ENCODE measurements around the gene CFAP119. TPM values are rescaled to one million over a fixed set of nuclear protein-coding genes. Genes with fewer than 3 reads are reported as not detected.

The CFAP119 gene
- polyA plus RNA-seq, 3 donors, result 2.4 to 25.3 (median 3.5) TPM

DNA sequence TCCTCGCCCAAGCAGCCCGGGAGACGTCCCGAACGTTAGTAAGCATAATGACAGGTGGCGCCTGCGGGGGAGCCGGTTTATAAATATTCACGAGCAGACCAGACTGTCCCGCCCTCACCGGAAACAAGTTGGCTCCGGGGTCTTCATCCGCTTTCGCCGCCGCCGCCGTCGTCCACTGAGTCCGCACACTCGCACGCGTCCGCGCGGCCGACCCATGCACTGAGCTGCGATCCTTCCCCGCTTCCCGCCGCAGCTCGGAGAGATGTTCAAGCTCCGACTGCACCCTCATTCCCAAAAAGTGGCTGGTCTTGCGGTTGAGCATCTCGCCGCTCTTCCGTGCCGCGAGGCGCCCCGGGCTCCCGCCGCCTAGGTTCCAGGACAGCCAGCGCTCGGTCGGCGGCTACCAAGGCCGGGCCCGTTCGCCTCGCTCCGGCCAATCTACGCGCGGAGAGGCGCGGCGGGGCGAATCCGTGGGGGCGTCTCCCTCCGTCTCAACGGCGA lies 385 bp downstream of the CFAP119 start:
- no peaks in the 10 kb centered on the region for H3K9me3 Mint-ChIP-seq
- DNase-seq, result peak in 1 of 3 donors; percentile 14
- Histone ChIP-seq H3K27me3 (ENCODE audit: control insufficient read depth in 2 of 2, insufficient read depth in 2 of 2, low read length in 2 of 2) (no peaks in the 10 kb centered on the region), H3K79me2 (ENCODE audit: insufficient read depth, low read length) (peaks cover 66% of the 10 kb centered on the region), H3K4me1 (ENCODE audit: control insufficient read depth in 1 of 2, insufficient read depth in 2 of 2, low read length in 2 of 2) (peaks cover 48 to 60% of the 10 kb centered on the region in 2 donors), H4K20me1 (ENCODE audit: insufficient read depth, low read length) (peaks cover 7% of the 10 kb centered on the region), H3K4me3 (replicated peaks in 1 of 3; ENCODE audit: low read depth in 2 of 3, low read length in 3 of 3) (peak overlapping the region; percentile 73 to 96 (median 94)), H3K9ac (ENCODE audit: insufficient read depth, low read length, poor library complexity, severe bottlenecking) (peak overlapping the region; percentile 59), H2AFZ (ENCODE audit: insufficient read depth, low read depth, low read length, poor library complexity, severe bottlenecking) (peak overlapping the region; percentile 90), H3K9me3 (replicated peaks in 1 of 2; ENCODE audit: control insufficient read depth in 1 of 2, insufficient read depth in 1 of 2, low read length in 2 of 2) (no peaks in the 10 kb centered on the region), H3K4me2 (replicated peaks; ENCODE audit: extremely low read depth, low read length, poor library complexity, severe bottlenecking) (peak overlapping the region; percentile 96), H3K27ac (ENCODE audit: low read depth in 1 of 2, low read length in 2 of 2) (peak overlapping the region; percentile 31 to 98), H3K36me3 (replicated peaks in 1 of 2; ENCODE audit: control insufficient read depth in 1 of 2, insufficient read depth in 2 of 2, low read length in 2 of 2) (peaks cover 44 to 51% of the 10 kb centered on the region in 2 donors)
- H3K27me3 Mint-ChIP-seq (ENCODE audit: low read depth in 3 of 3), result peaks cover 0 to 6% (median 0%) of the 10 kb centered on the region in 3 donors
- TF ChIP-seq, protein P1, sequence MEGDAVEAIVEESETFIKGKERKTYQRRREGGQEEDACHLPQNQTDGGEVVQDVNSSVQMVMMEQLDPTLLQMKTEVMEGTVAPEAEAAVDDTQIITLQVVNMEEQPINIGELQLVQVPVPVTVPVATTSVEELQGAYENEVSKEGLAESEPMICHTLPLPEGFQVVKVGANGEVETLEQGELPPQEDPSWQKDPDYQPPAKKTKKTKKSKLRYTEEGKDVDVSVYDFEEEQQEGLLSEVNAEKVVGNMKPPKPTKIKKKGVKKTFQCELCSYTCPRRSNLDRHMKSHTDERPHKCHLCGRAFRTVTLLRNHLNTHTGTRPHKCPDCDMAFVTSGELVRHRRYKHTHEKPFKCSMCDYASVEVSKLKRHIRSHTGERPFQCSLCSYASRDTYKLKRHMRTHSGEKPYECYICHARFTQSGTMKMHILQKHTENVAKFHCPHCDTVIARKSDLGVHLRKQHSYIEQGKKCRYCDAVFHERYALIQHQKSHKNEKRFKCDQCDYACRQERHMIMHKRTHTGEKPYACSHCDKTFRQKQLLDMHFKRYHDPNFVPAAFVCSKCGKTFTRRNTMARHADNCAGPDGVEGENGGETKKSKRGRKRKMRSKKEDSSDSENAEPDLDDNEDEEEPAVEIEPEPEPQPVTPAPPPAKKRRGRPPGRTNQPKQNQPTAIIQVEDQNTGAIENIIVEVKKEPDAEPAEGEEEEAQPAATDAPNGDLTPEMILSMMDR (IDR thresholded peaks at IDR 0.05), result no peak
- intact Hi-C loops (cut with micrococcal nuclease), result loop anchor here in 1 of 2 donors (5.0 to 10.0 kb wide), 3 partner anchors 46 to 163 kb away; partner anchors contain the start of genes FBRS and FBXL19
- peak overlapping the region; percentile 11 to 98 (median 95) for H3K27ac Mint-ChIP-seq
- H3K4me1 Mint-ChIP-seq, result peaks cover 49% of the 10 kb centered on the region
- H3K4me3 Mint-ChIP-seq, result peak overlapping the region; percentile 87 to 93
- H3K36me3 Mint-ChIP-seq, result peaks cover 46 to 63% of the 10 kb centered on the region in 2 donors
- under 1% methylated on average over 64 of the region's 64 CpGs for WGBS (ENCODE audit: insufficient coverage)

DNA sequence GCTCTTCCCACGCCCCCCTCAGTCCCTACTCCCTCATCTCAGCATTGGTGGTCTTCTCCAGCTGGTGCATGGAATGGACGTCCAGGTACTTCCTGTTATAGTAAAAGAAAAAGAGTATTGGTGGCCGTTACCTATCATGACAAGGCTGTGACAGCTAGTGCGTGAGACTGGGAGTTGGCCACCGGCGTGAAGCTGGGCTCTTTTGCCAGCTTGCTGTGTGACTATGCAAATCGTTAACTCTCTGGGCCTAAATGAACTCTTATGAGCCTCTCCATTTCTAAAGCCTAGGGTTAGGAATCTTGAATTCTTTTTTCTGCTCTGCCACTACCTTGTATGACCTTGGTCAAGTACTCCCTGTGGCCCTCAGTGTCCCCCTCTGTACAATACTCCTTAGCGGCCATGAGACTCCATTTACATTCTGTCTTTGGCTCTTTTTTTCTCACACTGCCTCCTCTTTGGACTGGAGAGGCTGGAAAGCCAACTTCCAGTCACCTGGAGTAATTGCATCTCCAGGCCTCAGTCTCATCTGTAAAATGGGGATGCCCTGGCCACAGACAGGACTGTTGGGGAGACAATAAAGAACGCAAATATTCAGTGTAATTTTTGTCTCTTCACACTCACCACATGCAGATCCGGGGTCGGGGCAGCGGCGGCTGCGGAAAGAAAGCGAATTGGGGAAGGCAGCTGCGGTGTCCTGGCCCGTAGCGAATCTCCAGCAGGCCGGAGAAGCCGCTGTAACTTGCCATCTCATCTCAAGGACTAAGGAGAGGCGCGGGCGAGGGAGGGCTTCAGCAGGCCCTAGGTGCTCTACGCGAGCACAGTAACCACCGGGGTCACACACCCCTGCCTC lies 1.1 kb downstream of the CFAP119 start:
- Histone ChIP-seq H3K4me3 (replicated peaks in 1 of 3; ENCODE audit: low read depth in 2 of 3, low read length in 3 of 3) (peak overlapping the region; percentile 73 to 96 (median 94)), H3K4me1 (ENCODE audit: control insufficient read depth in 1 of 2, insufficient read depth in 2 of 2, low read length in 2 of 2) (peaks cover 48 to 60% of the 10 kb centered on the region in 2 donors), H3K27ac (ENCODE audit: low read depth in 1 of 2, low read length in 2 of 2) (peak overlapping the region; percentile 86 to 98), H2AFZ (ENCODE audit: insufficient read depth, low read depth, low read length, poor library complexity, severe bottlenecking) (peak overlapping the region; percentile 90), H3K4me2 (replicated peaks; ENCODE audit: extremely low read depth, low read length, poor library complexity, severe bottlenecking) (peak overlapping the region; percentile 96), H3K9me3 (replicated peaks in 1 of 2; ENCODE audit: control insufficient read depth in 1 of 2, insufficient read depth in 1 of 2, low read length in 2 of 2) (no peaks in the 10 kb centered on the region), H3K9ac (ENCODE audit: insufficient read depth, low read length, poor library complexity, severe bottlenecking) (peak overlapping the region; percentile 59), H4K20me1 (ENCODE audit: insufficient read depth, low read length) (peaks cover under 1% of the 10 kb centered on the region), H3K36me3 (replicated peaks in 1 of 2; ENCODE audit: control insufficient read depth in 1 of 2, insufficient read depth in 2 of 2, low read length in 2 of 2) (peaks cover 44 to 51% of the 10 kb centered on the region in 2 donors), H3K27me3 (ENCODE audit: control insufficient read depth in 2 of 2, insufficient read depth in 2 of 2, low read length in 2 of 2) (no peaks in the 10 kb centered on the region), H3K79me2 (ENCODE audit: insufficient read depth, low read length) (peaks cover 59% of the 10 kb centered on the region)
- peak in 1 of 3 donors; percentile 21 for DNase-seq
- 21% methylated on average over 22 of the region's 26 CpGs for WGBS (ENCODE audit: insufficient coverage)
- Mint-ChIP-seq H3K36me3 (peaks cover 46 to 63% of the 10 kb centered on the region in 2 donors), H3K9me3 (no peaks in the 10 kb centered on the region), H3K27ac (peak overlapping the region; percentile 57 to 98 (median 91)), H3K4me1 (peaks cover 49% of the 10 kb centered on the region), H3K4me3 (peak overlapping the region; percentile 87 to 93), H3K27me3 (ENCODE audit: low read depth in 3 of 3) (peaks cover 0 to 6% (median 0%) of the 10 kb centered on the region in 3 donors)
- intact Hi-C loops (cut with micrococcal nuclease), result loop anchor here in 1 of 2 donors (5.0 to 10.0 kb wide), 3 partner anchors 46 to 164 kb away; partner anchors contain the start of genes FBRS and FBXL19
- TF ChIP-seq, protein P1 (IDR thresholded peaks at IDR 0.05), result no peak
